Endodermal cell (in vitro differentiated cells): ENCODE results near the gene COQ8B. TPM values are rescaled to one million over a fixed set of nuclear protein-coding genes. Genes with fewer than 3 reads are reported as not detected.

Experiments
- DNase-seq: peaks from one replicate; pipeline ENCODE4 v3.0.0-alpha.2; 2017
- H3K27ac ChIP-seq: 2 replicates; pipeline ENCODE4 v1.5.1; 2013; ENCODE audit warnings: mild to moderate bottlenecking, low read depth, low read length, moderate library complexity
- H3K27me3 ChIP-seq: 2 replicates; pipeline ENCODE4 v1.6.1; 2013; ENCODE audit warnings: mild to moderate bottlenecking, low read length, moderate library complexity; ENCODE audit not compliant: insufficient read depth, control insufficient read depth, poor library complexity, severe bottlenecking
- H3K36me3 ChIP-seq: 2 replicates; pipeline ENCODE4 v1.7.0; 2013; ENCODE audit warnings: mild to moderate bottlenecking, low read length, moderate library complexity; ENCODE audit not compliant: control insufficient read depth, insufficient read depth
- H3K4me1 ChIP-seq: one replicate; pipeline ENCODE4 v1.7.0; 2013; ENCODE audit warnings: low read length; ENCODE audit not compliant: control insufficient read depth, insufficient read depth
- H3K4me3 ChIP-seq: 2 replicates; pipeline ENCODE4 v1.5.1; 2013; ENCODE audit warnings: mild to moderate bottlenecking, low read length, moderate library complexity
- H3K9ac ChIP-seq: 2 replicates; pipeline ENCODE4 v1.6.1; 2013; ENCODE audit warnings: mild to moderate bottlenecking, low read length, moderate library complexity; ENCODE audit not compliant: poor library complexity, severe bottlenecking; ENCODE audit errors: extremely low read depth
- H3K9me3 ChIP-seq: 2 replicates; pipeline ENCODE4 v1.6.1; 2013; ENCODE audit warnings: mild to moderate bottlenecking, low read length, moderate library complexity; ENCODE audit not compliant: control insufficient read depth
- H3K27ac Mint-ChIP-seq: 2 replicates; pipeline ENCODE4 v1.8.0; 2020; ENCODE audit warnings: mixed read lengths
- H3K27me3 Mint-ChIP-seq: 2 replicates; pipeline ENCODE4 v1.8.0; 2021; ENCODE audit warnings: mild to moderate bottlenecking, mixed read lengths; ENCODE audit not compliant: insufficient read depth
- H3K36me3 Mint-ChIP-seq: 2 replicates; pipeline ENCODE4 v1.8.0; 2020; ENCODE audit warnings: low read depth, mixed read lengths
- H3K4me1 Mint-ChIP-seq: 2 replicates; pipeline ENCODE4 v1.8.0; 2020; ENCODE audit warnings: mixed read lengths
- H3K4me3 Mint-ChIP-seq: 2 replicates; pipeline ENCODE4 v1.8.0; 2020; ENCODE audit warnings: mild to moderate bottlenecking, moderate library complexity, mixed read lengths
- H3K9me3 Mint-ChIP-seq: 2 replicates; pipeline ENCODE4 v1.8.0; 2020; ENCODE audit warnings: mild to moderate bottlenecking, mixed read lengths
- CTCF ChIP-seq: fragments of 200-600 bp; sonication (generic); conservative IDR thresholded peaks from 2 replicates; pipeline ENCODE4 v1.5.0; 2021; ENCODE audit warnings: antibody characterized with exemption, mild to moderate bottlenecking
- WGBS, 2 experiments: methylation state at CpG; one replicate each; pipeline versions ENCODE4 v1.1.5 to v1.1.7; 2013; ENCODE audit warnings: missing lambda C conversion rate in 2 of 2, mixed read lengths in 1 of 2; ENCODE audit not compliant: insufficient coverage in 1 of 2, insufficient read length in 1 of 2; 5-methylcytosine and 5-hydroxymethylcytosine counted together
- total RNA-seq, 2 donors: library from RNA; stranded (reverse); fragmentation: NEBNext Ultra II Directional in 1 of 2; extraction: Animal tissue kit (Norgen Biotek cat#: 25700) in 1 of 2; gene quantifications; 2 replicates in 1 of 2; 3 replicates in 1 of 2; pipeline ENCODE4 v1.2.1, GENCODE V29; 2021

Gene COQ8B
- total RNA-seq, 2 donors from 2014 or later, result 45.6 to 49.8 TPM

GRCh38 chr19:40750874-40751537, 34.3 kb upstream of the COQ8B start, which contains the start of gene SNRPA:
Gene SNRPA (plus strand): TSS chr19:40751203. CDS start chr19:40751409, 206 bp downstream.
- H3K9me3 Mint-ChIP-seq, result no peaks in the 10 kb centered on the region
- 0% methylated on average over 25 to 46 of the region's 46 CpGs for WGBS, 2 experiments
- peaks cover 20% of the 10 kb centered on the region for H3K4me1 Mint-ChIP-seq

GRCh38 chr19:40750058-40750873, 33.6 kb upstream of the COQ8B start, which contains the start of gene ACTMAP:
Gene ACTMAP (minus strand): TSS chr19:40750477. CDS start chr19:40749803, 674 bp downstream.
- H3K27me3 Mint-ChIP-seq, result no peaks in the 10 kb centered on the region
- H3K27ac Mint-ChIP-seq, result peak within 1 kb of the TSS; percentile 97
- WGBS, 2 experiments, result 1% methylated on average over 32 to 43 of the region's 43 CpGs
- H3K4me3 Mint-ChIP-seq, result peak within 1 kb of the TSS; percentile 84
- peak within 1 kb of the TSS; percentile 98 for H3K9ac ChIP-seq
- peak within 1 kb of the TSS; percentile 98 for H3K27ac ChIP-seq
- peaks cover 16% of the 10 kb centered on the region for H3K36me3 ChIP-seq
- peaks cover 9% of the 10 kb centered on the region for H3K4me1 ChIP-seq
- no peaks in the 10 kb centered on the region for H3K9me3 Mint-ChIP-seq
- TF ChIP-seq CTCF, result no peak
- peaks cover 26% of the 10 kb centered on the region for H3K36me3 Mint-ChIP-seq
- no peaks in the 10 kb centered on the region for H3K27me3 ChIP-seq
- H3K4me3 ChIP-seq, result peak within 1 kb of the TSS; percentile 99
- no peaks in the 10 kb centered on the region for H3K9me3 ChIP-seq
- peak; percentile 100 for DNase-seq
- peaks cover 20% of the 10 kb centered on the region for H3K4me1 Mint-ChIP-seq

More at GRCh38 chr19:40750874-40751537, 34.3 kb upstream of the COQ8B start, which contains the start of gene SNRPA:
- H3K27ac ChIP-seq, result peak within 1 kb of the TSS; percentile 98
- H3K4me3 ChIP-seq, result peak within 1 kb of the TSS; percentile 99
- peaks cover 31% of the 10 kb centered on the region for H3K36me3 Mint-ChIP-seq
- DNase-seq, result peak; percentile 99
- no peak for TF ChIP-seq CTCF
- no peaks in the 10 kb centered on the region for H3K9me3 ChIP-seq
- peak within 1 kb of the TSS; percentile 84 for H3K4me3 Mint-ChIP-seq
- peak within 1 kb of the TSS; percentile 98 for H3K9ac ChIP-seq
- H3K4me1 ChIP-seq, result peaks cover 9% of the 10 kb centered on the region
- H3K36me3 ChIP-seq, result peaks cover 23% of the 10 kb centered on the region
- H3K27me3 ChIP-seq, result no peaks in the 10 kb centered on the region
- H3K27me3 Mint-ChIP-seq, result no peaks in the 10 kb centered on the region
- peak within 1 kb of the TSS; percentile 97 for H3K27ac Mint-ChIP-seq

GRCh38 chr19:40747536-40747935, 30.9 kb upstream of the COQ8B start:
- H3K4me1 ChIP-seq, result peaks cover 9% of the 10 kb centered on the region
- H3K9ac ChIP-seq, result no peak overlapping the region
- Mint-ChIP-seq H3K4me3 (no peak overlapping the region), H3K27me3 (no peaks in the 10 kb centered on the region), H3K9me3 (no peaks in the 10 kb centered on the region), H3K36me3 (peaks cover 10% of the 10 kb centered on the region), H3K27ac (no peak overlapping the region), H3K4me1 (peaks cover 12% of the 10 kb centered on the region)
- no peak for DNase-seq
- no peak overlapping the region for H3K4me3 ChIP-seq
- 98 to 100% methylated on average over 2 to 7 of the region's 7 CpGs for WGBS, 2 experiments
- no peaks in the 10 kb centered on the region for H3K9me3 ChIP-seq
- peaks cover under 1% of the 10 kb centered on the region for H3K36me3 ChIP-seq
- no peak overlapping the region for H3K27ac ChIP-seq
- no peak for TF ChIP-seq CTCF
- H3K27me3 ChIP-seq, result no peaks in the 10 kb centered on the region
